ENCODE data around the gene NR2F1-AS1. TPM values are rescaled to one million over a fixed set of nuclear protein-coding genes. Genes with fewer than 3 reads are reported as not detected.
"Not testable (repeated sequence)": the region's sequence is repeated elsewhere in the genome, so short reads cannot be mapped to it uniquely, and the experiment has no call there.

NR2F1-AS1 gene
- total RNA-seq, 4 donors from 2014 or later = 6.0 to 48.1 (median 14.4) TPM

DNA sequence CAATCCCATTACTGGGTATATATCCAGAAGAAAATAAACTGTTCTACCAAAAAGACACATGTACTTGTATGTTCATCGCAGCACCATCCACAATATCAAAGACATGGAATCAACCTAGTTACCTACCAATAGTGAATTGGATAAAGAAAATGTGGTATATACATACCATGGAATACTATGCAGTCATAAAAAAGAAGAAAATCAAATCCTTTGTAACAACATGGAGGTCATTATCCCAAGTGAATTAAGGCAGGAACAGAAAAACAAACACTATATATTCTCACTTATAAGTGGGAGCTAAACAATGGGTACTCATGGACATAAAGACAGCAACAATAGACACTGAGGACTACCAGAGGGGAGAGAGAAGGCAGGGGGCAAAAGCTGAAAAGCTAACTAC lies 67.7 kb downstream of the NR2F1-AS1 start:
- WGBS, 2 donors (ENCODE audit: low coverage in 1 of 2) = 100% methylated on average over 1 of the region's 1 CpG
- Histone ChIP-seq H3K36me3 (no peaks in the 10 kb centered on the region), H3K4me3 (no peak overlapping the region), H3K9me3 (no peaks in the 10 kb centered on the region), H3K4me1 (no peaks in the 10 kb centered on the region), H3K27me3 (no peaks in the 10 kb centered on the region), H3K27ac (no peak overlapping the region)
- TF ChIP-seq, protein P1, sequence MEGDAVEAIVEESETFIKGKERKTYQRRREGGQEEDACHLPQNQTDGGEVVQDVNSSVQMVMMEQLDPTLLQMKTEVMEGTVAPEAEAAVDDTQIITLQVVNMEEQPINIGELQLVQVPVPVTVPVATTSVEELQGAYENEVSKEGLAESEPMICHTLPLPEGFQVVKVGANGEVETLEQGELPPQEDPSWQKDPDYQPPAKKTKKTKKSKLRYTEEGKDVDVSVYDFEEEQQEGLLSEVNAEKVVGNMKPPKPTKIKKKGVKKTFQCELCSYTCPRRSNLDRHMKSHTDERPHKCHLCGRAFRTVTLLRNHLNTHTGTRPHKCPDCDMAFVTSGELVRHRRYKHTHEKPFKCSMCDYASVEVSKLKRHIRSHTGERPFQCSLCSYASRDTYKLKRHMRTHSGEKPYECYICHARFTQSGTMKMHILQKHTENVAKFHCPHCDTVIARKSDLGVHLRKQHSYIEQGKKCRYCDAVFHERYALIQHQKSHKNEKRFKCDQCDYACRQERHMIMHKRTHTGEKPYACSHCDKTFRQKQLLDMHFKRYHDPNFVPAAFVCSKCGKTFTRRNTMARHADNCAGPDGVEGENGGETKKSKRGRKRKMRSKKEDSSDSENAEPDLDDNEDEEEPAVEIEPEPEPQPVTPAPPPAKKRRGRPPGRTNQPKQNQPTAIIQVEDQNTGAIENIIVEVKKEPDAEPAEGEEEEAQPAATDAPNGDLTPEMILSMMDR (IDR thresholded peaks at IDR 0.05) = no peak
- no peak for TF ChIP-seq POLR2AphosphoS5 (IDR thresholded peaks at IDR 0.05)
- TF ChIP-seq POLR2A (IDR thresholded peaks at IDR 0.05) = no peak
- no peak for TF ChIP-seq EP300 (IDR thresholded peaks at IDR 0.05)
- no peak for ATAC-seq

- WGBS, 2 donors (ENCODE audit: low coverage in 1 of 2) = 66 to 79% methylated on average over 2 to 3 of the region's 3 CpGs
- H3K4me1 ChIP-seq = no peaks in the 10 kb centered on the region
- no peak for ATAC-seq
- TF ChIP-seq, protein P1 (IDR thresholded peaks at IDR 0.05) = no peak
- TF ChIP-seq EP300 (IDR thresholded peaks at IDR 0.05) (no peak), POLR2A (IDR thresholded peaks at IDR 0.05) (no peak), POLR2AphosphoS5 (IDR thresholded peaks at IDR 0.05) (no peak)
- H3K36me3 ChIP-seq = no peaks in the 10 kb centered on the region
- no peak overlapping the region for H3K27ac ChIP-seq
- H3K27me3 ChIP-seq = no peaks in the 10 kb centered on the region
- H3K4me3 ChIP-seq = no peak overlapping the region
- no peaks in the 10 kb centered on the region for H3K9me3 ChIP-seq
These were observed 68.2 kb downstream of the NR2F1-AS1 start for GRCh38 chr5:93512799-93513198.

GRCh38 chr5:93511445-93511844 lies 69.6 kb downstream of the NR2F1-AS1 start:
- no peak for TF ChIP-seq POLR2A (IDR thresholded peaks at IDR 0.05)
- TF ChIP-seq, protein P1 (IDR thresholded peaks at IDR 0.05) = peak in 1 of 4 experiments; percentile 15
- no peak for TF ChIP-seq POLR2AphosphoS5 (IDR thresholded peaks at IDR 0.05)
- TF ChIP-seq EP300 (IDR thresholded peaks at IDR 0.05) = no peak
- WGBS, 2 donors (ENCODE audit: low coverage in 1 of 2) = 100% methylated on average over 2 of the region's 2 CpGs; no CpG with 5 or more reads in 1 of the 2 donors
- no peak overlapping the region for H3K27ac ChIP-seq
- ATAC-seq = no peak
- no peak overlapping the region for H3K4me3 ChIP-seq
- no peaks in the 10 kb centered on the region for H3K27me3 ChIP-seq
- H3K36me3 ChIP-seq = no peaks in the 10 kb centered on the region
- H3K4me1 ChIP-seq = no peaks in the 10 kb centered on the region
- no peaks in the 10 kb centered on the region for H3K9me3 ChIP-seq

DNA sequence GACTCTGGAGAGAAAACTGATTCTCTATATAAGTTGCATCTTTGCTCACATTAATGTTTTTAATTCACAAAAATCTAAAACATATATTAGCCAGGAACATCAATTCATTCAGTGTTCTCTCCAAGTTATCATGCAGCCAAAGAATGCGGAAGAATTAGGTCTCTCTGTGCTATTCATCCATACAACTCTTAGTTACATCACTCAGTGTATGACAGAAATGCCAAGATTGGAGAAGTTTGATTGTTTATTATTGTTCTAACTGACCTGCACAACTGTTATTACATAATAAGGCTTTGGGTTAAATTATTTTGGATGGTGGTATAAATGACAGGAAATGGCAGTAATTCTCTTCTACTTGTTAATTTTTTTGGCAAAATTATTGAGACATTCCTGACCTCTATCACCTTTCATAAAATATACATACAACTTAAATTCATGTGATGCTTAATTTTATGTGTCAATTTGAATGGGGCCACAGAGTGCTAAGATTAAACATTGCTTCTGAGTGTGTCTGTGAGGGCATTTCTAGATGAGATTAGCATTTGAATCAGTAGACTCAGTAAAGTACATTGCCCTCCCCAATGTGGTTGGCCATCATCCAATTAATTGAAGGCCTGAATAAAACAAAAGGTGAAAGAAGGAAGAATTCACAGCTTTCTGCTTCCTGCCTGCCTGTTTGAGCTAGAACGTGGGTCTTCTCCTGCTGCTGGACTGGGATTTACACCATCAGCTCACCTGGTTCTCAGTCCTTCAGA lies 70.2 kb downstream of the NR2F1-AS1 start:
- no peak for TF ChIP-seq POLR2A (IDR thresholded peaks at IDR 0.05)
- TF ChIP-seq, protein P1 (IDR thresholded peaks at IDR 0.05) = no peak
- TF ChIP-seq POLR2AphosphoS5 (IDR thresholded peaks at IDR 0.05) = no peak
- no peak for TF ChIP-seq EP300 (IDR thresholded peaks at IDR 0.05)
- Histone ChIP-seq H3K4me1 (no peaks in the 10 kb centered on the region), H3K36me3 (no peaks in the 10 kb centered on the region), H3K27ac (no peak overlapping the region), H3K27me3 (no peaks in the 10 kb centered on the region), H3K9me3 (no peaks in the 10 kb centered on the region), H3K4me3 (no peak overlapping the region)
- ATAC-seq = no peak
- WGBS, 2 donors (ENCODE audit: low coverage in 1 of 2) = 83 to 100% methylated on average over 2 of the region's 2 CpGs

- H3K9me3 ChIP-seq, H3K4me3 ChIP-seq, H3K27me3 ChIP-seq, H3K27ac ChIP-seq, H3K4me1 ChIP-seq, ATAC-seq, H3K36me3 ChIP-seq: not testable (repeated sequence)
- 100% methylated on average over 1 of the region's 3 CpGs; no CpG with 5 or more reads in 1 of the 2 donors for WGBS, 2 donors (ENCODE audit: low coverage in 1 of 2)
These were observed 75.5 kb downstream of the NR2F1-AS1 start for GRCh38 chr5:93505553-93505952.
